GM21367 (cell line): ENCODE results near the gene CLNS1A.
"Not testable (repeated sequence)": the region's sequence is repeated elsewhere in the genome, so short reads cannot be mapped to it uniquely, and the experiment has no call there.

Experiments
- ATAC-seq: cut with Tn5 transposase; IDR thresholded peaks from one replicate; pipeline ENCODE4 v1.9.1; 2021; ENCODE audit not compliant: unreplicated experiment

Gene CLNS1A

DNA sequence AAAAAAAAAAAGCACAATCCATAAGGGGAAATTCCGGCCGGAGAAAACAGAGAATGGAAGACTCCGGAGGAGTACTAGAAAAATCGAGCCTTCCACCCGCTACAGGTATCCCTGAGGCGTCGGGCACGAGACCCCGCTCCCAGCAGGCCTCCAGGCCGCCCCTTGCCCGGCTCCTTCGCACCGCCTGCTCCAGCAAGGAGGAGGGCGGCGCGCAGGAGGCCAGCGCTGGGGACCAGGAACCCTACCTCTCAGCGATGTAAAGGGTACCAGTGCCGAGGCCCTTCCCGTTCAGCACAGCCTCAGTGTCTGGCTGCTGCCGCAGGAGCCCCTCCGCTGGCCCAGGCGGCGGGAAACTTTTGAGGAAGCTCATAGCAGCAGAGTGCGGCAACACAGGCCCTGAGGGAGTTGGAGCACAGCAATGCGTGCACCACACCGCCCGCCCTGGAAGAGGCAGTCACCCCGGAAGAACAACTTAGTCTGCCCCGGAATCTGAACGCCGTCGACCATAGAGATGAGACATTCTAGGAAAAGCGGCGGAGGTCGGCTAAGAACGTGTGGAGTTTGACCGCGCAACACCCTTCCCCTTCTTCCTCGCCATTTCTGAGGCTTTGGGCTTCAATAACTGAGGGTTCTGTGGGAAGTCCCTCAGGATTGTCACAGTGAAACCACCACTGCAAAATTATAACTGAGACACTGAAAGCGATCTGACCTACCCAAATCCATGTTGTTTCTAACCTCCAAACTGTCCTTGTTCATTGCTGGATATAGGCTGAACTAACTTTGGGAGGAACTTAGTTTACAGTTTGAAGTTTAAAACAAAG lies at the start of gene CLNS1A:
Gene CLNS1A, minus strand, starts transcription at position 450 of the 821 bp plus-strand sequence. Its CDS starts 80 bp downstream, at position 370.
- ATAC-seq = peak; percentile 92

DNA sequence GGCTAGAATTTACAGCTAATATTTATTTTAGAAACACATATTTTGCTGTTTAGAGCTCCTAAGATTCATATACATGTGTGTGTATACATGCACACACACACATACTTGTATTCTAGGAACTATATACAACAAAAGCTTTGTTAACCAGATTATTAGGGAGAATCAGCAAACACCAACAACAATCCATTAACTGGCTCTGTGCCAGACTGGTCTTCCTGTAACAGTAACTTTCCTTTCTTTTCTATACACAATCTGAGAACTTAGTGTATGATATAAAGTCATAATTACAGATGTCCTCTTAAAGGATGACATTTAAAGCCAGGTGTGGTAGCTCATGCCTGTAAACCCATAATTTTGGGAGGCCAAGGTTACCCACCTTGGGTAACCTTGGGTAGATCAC lies 49.5 kb upstream of the CLNS1A start:
- no peak for ATAC-seq

- no peak for ATAC-seq
Observed at GRCh38 chr11:77677138-77677537, 39.5 kb upstream of the CLNS1A start.

DNA sequence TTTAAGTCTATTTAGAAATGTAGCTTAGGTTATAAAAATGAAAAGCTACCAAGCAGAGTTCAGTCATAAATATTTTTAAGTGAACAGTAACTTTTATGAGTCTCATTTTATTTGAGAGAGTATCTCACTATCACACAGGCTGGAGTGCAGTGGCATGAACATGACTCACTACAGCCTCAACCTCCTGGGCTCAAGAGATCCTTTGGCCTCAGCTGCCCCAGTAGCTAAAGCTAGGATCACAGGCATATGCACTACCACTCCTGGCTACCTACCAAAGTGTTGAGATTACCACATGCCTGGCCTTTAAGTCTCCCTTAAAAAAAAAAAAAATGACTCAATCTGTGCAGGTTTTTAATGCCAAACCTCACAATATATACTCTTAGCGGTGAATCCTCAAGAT lies 34.7 kb upstream of the CLNS1A start:
- ATAC-seq = no peak

- no peak for ATAC-seq
Observed at GRCh38 chr11:77669848-77670511, 32.4 kb upstream of the CLNS1A start.

GRCh38 chr11:77668760-77669159 lies 31.2 kb upstream of the CLNS1A start:
- no peak for ATAC-seq

DNA sequence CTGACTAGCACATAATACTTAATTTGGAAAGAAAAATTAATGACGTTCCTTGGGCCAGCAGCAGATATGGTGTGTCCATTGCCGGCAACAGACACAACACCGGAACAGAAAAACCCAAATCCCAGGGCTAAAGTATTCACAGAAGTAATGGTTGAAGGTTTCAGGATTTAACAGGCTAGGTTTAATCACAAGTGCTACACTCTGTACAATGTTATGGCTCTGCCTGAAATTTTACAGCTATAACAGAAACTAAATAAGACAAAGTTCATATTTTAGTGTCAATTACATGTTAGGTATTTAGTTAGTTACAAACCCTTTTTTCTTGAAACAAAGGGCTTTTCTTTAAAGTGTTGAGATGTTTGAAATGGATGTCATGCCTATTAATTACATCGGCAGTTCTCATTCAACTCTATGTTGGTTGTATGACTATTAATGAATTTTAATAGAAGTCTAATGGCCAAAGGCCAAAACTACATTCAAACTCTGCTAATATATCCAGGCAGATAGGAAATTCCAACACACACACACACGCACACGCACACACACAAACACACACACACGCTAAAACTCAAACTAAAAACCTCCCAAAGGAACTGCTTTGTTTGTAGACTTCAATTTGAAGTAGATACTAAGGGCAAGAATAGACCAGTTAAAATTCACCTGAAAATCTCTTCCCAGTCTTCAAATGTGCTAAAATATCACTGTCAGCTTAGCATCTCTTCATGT lies 27.8 kb upstream of the CLNS1A start:
- no peak for ATAC-seq

DNA sequence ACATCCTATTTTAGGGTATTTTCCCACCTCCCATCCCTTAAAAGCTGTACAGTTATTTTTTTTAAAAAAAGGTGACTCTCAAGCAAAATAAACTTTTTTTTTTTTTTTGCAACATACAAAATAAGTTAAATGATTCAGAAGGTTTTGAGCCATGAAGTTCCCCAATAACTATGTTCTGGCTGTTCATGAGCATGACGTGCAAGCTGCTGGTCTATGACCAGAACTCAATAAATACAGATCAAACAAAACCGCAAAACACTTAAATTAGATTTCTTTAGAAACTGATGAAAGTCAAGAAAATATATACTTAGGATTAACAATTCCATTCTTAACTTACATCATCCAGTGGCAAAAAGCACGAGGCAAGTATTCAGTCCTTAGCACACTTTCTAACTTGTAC lies 24.1 kb upstream of the CLNS1A start:
- ATAC-seq = no peak

DNA sequence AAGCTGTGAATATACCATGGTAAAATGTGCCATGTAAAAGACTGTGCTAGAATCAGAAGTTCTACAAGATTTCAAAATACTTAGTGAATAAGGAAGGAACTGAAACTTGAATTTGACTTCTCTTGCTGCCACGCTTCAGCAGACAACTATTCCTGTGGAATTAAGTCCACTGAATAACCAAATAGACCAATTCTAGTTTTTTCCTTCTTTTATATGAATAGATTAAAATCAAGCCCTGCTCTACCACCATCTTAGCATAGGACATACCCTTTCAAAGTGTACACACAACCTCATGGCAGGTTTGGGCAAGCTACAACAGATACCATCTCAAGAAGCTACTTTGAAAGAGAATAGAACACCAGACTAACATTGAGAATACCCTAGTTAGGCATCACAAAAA lies 23.4 kb upstream of the CLNS1A start:
- ATAC-seq = no peak

GRCh38 chr11:77658213-77659013 lies 20.8 kb upstream of the CLNS1A start:
- ATAC-seq = no peak

- ATAC-seq = no peak
Observed at GRCh38 chr11:77656362-77656761, 18.8 kb upstream of the CLNS1A start.

DNA sequence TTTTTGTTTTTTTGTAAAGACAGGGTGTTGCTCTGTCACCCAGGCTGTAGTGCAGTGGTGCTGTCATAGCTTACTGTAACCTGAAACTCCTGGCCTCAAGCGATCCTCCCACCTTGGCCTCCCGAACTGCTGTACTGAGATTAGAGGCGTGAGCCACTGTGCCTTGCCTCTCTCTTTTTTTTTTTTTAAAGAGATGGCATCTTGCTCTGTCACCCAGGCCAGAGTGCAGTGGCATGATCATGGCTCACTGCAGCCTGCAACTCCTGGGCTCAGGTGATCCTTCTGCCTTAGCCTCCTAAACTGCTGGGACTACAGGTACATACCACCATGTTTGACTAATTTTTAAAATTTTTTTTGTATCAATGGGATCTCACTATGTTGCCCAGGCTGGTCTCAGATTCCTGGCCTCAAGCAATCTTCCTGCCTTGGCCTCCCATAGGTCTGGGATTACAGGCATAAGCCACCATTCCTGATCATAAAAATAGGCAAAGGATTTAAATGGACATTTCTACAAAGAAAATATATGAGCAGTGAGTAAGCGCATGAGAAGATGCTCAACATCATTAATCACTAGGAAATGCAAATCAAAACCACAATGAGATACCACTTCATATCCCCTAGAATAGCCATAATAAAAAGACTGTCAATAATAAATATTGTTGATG lies 17.3 kb upstream of the CLNS1A start:
- ATAC-seq = no peak

DNA sequence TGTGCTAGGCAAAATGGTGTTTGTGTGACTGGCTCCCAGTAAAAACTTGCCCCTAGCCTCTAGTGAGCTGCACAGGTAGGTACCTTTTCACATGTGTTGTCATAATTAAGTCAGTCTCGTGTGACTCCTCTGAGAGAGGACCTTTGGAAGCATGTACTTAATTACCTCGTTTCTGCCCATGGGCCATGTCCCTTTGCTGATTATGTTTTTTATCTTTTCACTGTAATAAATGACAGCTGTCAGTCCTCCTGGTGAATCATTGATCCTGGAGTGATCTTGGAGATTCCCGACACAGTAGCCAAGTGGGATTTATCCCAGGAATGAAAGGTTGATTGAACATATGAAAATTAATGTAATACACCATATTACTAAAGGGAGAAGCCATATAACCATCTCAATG lies 12.5 kb upstream of the CLNS1A start:
- no peak for ATAC-seq

DNA sequence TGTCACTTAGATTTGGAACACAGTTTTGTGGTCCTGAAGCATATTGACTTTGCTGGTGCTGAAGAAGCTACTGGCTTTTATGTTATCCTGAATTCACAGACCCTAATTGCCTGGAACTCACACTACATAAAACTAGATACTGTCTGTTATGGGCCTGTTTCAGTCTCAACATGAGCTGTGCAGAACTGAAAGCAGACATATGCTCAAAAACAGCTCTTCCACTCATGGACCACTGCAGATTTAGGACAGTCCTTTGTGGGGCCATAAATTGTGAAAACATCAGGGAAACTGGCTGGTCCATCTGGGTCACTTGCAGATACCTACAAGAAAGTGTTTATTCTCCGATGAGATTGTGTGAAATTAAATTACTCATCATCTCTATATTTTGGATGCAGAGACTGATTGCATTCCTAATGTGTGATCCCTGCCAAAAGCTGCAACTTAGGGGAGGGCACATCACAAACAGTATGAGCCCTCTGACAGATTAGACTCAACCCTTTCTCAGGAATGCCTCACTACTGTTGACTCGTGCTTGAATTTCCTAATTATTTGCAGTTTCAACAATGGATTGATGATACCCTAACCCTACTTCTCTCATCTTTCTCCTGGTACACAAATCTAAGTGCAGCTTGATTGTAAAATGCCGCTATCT lies 10.2 kb upstream of the CLNS1A start:
- ATAC-seq = no peak

- no peak for ATAC-seq
Observed at GRCh38 chr11:77644887-77645286, 7.3 kb upstream of the CLNS1A start.

- no peak for ATAC-seq
Observed at GRCh38 chr11:77642228-77642627, 4.6 kb upstream of the CLNS1A start.

GRCh38 chr11:77636731-77637344 lies 756 bp downstream of the CLNS1A start:
- ATAC-seq = no peak

- ATAC-seq = not testable (repeated sequence)
Observed at GRCh38 chr11:77633926-77634325, 3.7 kb downstream of the CLNS1A start.

- no peak for ATAC-seq
Observed at GRCh38 chr11:77630157-77630710, 7.4 kb downstream of the CLNS1A start.
